Measurements from ENCODE around the gene IGF2. TPM values are rescaled to one million over a fixed set of nuclear protein-coding genes. Genes with fewer than 3 reads are reported as not detected.

IGF2 gene
- total and polyA plus RNA-seq, 2 donors (not counting 3 experiments of a cell fraction or from before 2014, with no cell fraction given), result 5.7 to 21.0 TPM

DNA sequence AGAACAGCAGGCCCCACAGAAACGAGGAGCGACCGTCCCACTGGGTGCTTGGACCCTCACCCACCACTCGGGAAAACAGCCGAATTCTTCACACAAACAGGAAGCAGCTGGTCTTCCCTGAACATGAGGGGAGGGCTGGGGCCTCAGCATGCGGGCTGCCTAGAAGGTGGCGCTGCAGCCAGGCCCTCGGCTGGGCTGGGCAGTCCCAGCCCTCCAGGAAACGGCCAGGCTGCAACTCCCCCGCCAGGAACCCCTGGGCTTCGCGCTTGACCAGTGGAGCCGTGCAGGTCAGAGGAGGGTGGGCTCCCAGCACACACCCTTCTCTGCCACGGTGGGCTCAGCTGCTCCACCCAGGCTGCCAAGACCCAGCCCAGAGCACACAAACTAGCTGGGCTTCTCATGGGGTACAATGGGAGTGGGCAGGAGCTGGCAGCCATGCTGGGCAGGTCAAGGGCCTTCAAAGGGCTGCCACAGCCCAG lies 29.6 kb downstream of the IGF2 start:
- Histone ChIP-seq H2AFZ (ENCODE audit: low read depth, low read length) (peak overlapping the region; percentile 92), H3K27ac (ENCODE audit: insufficient read depth, low read depth, low read length) (peak overlapping the region; percentile 55), H3K36me3 (ENCODE audit: control insufficient read depth in 2 of 2, extremely low read depth in 1 of 2, insufficient read depth in 2 of 2, low read length in 2 of 2) (no peaks in the 10 kb centered on the region), H3K27me3 (ENCODE audit: control insufficient read depth in 2 of 2, insufficient read depth in 2 of 2, low read length in 2 of 2) (no peaks in the 10 kb centered on the region), H4K20me1 (replicated peaks; ENCODE audit: control insufficient read depth, extremely low read depth, insufficient read depth, low read length) (no peaks in the 10 kb centered on the region), H3K4me2 (ENCODE audit: insufficient read depth, low read length) (no peak overlapping the region), H3K79me2 (ENCODE audit: control insufficient read depth, insufficient read depth, low read length) (no peaks in the 10 kb centered on the region), H3K9me3 (replicated peaks; ENCODE audit: control insufficient read depth, insufficient read depth, low read length) (no peaks in the 10 kb centered on the region), H3K9me1 (replicated peaks; ENCODE audit: control insufficient read depth, extremely low read depth, insufficient read depth, low read length) (no peaks in the 10 kb centered on the region), H3K9ac (replicated peaks; ENCODE audit: extremely low read depth, insufficient read depth, low read length) (peak overlapping the region; percentile 36), H3K4me1 (ENCODE audit: control insufficient read depth, extremely low read depth, insufficient read depth, low read length) (peaks cover 12% of the 10 kb centered on the region), H3K4me3 (replicated peaks in 1 of 3; ENCODE audit: insufficient read depth in 1 of 3, low read depth in 1 of 3, low read length in 3 of 3) (no peak overlapping the region)
- CTCF ChIA-PET, result interaction anchor here (0.8 to 2.3 kb wide), 7 partner anchors 8 to 72 kb away, joined by 3 to 20 read pairs (median 6); no protein-coding TSS in a partner anchor
- dilution Hi-C loops (cut with MboI; ENCODE audit: extremely low pct_ligation_motif_present, low sequenced_read_pairs) (no loop called here), intact Hi-C loops (cut with micrococcal nuclease) (loop anchor here (1.0 kb wide), 2 partner anchors 12 to 28 kb away; no protein-coding TSS in a partner anchor)
- FAIRE-seq (peak; percentile 66), DNase-seq (ENCODE audit: low read depth, low spot score) (peak; percentile 93)
- TF ChIP-seq JUN (IDR thresholded peaks at IDR 0.05; ENCODE audit: borderline replicate concordance, insufficient read depth, insufficient read length, low read depth), result no peak
- no peak for TF ChIP-seq GATA2 (IDR thresholded peaks at IDR 0.05; ENCODE audit: insufficient read depth, insufficient read length, low read depth, low read length)
- peak; percentile 67 for TF ChIP-seq POLR2AphosphoS5 (IDR thresholded peaks at IDR 0.05; ENCODE audit: insufficient read depth, low read depth, low read length)
- TF ChIP-seq MYC (IDR thresholded peaks at IDR 0.05; ENCODE audit: low read depth, low read length), result no peak
- no peak for TF ChIP-seq FOS (IDR thresholded peaks at IDR 0.05; ENCODE audit: borderline replicate concordance, insufficient read depth, low read length)
- TF ChIP-seq EZH2 (IDR thresholded peaks at IDR 0.05; ENCODE audit: borderline replicate concordance, low read depth, low read length, severe bottlenecking), result no peak
- peak; percentile 24 for TF ChIP-seq POLR2A (IDR thresholded peaks at IDR 0.05; ENCODE audit: low read depth, low read length)
- TF ChIP-seq, protein P1, sequence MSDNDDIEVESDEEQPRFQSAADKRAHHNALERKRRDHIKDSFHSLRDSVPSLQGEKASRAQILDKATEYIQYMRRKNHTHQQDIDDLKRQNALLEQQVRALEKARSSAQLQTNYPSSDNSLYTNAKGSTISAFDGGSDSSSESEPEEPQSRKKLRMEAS (IDR thresholded peaks at IDR 0.05; ENCODE audit: insufficient read depth, insufficient read length), result peak; percentile 52
- TF ChIP-seq, protein P2, sequence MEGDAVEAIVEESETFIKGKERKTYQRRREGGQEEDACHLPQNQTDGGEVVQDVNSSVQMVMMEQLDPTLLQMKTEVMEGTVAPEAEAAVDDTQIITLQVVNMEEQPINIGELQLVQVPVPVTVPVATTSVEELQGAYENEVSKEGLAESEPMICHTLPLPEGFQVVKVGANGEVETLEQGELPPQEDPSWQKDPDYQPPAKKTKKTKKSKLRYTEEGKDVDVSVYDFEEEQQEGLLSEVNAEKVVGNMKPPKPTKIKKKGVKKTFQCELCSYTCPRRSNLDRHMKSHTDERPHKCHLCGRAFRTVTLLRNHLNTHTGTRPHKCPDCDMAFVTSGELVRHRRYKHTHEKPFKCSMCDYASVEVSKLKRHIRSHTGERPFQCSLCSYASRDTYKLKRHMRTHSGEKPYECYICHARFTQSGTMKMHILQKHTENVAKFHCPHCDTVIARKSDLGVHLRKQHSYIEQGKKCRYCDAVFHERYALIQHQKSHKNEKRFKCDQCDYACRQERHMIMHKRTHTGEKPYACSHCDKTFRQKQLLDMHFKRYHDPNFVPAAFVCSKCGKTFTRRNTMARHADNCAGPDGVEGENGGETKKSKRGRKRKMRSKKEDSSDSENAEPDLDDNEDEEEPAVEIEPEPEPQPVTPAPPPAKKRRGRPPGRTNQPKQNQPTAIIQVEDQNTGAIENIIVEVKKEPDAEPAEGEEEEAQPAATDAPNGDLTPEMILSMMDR (IDR thresholded peaks at IDR 0.05; ENCODE audit: extremely low read depth in 1 of 2, insufficient read depth in 1 of 2, low read depth in 1 of 2, low read length in 2 of 2), result peak; percentile 10 to 49
- POLR2A ChIA-PET, result interaction anchor here (0.6 to 1.2 kb wide), 5 partner anchors 9 to 345 kb away, joined by 3 to 9 read pairs (median 4); no protein-coding TSS in a partner anchor
- no TSS peak for BruUV-seq (replicated peaks)
